Peyer's patch (tissue), 4 donors: ENCODE data around the gene RSU1. TPM values are rescaled to one million over a fixed set of nuclear protein-coding genes. Genes with fewer than 3 reads are reported as not detected.

Experiments
- DNase-seq, 3 donors: peaks; one replicate each; pipeline ENCODE4 v3.0.0-alpha.2; 2017 to 2019
- H3K27ac ChIP-seq, 4 donors: fragments of 200-600 bp; sonication (generic); one replicate each; pipeline ENCODE4 v1.5.1; 2016 to 2019
- H3K27me3 ChIP-seq, 2 donors: fragments of 200-600 bp; sonication (generic); one replicate each; pipeline ENCODE4 v1.5.1; 2019
- H3K36me3 ChIP-seq, 3 donors: fragments of 200-600 bp; sonication (generic); one replicate each; pipeline ENCODE4 v1.5.1; 2016 to 2019
- H3K4me1 ChIP-seq, 4 donors: fragments of 200-600 bp; sonication (generic); one replicate each; pipeline ENCODE4 v1.5.1; 2016 to 2019
- H3K4me3 ChIP-seq, 4 donors: fragments of 200-600 bp; sonication (generic); 1 replicate in 3 of 4; 2 replicates in 1 of 4; pipeline ENCODE4 v1.5.1; 2016 to 2019; ENCODE audit warnings: mild to moderate bottlenecking in 1 of 4
- H3K9me3 ChIP-seq, 4 donors: fragments of 200-600 bp; sonication (generic); one replicate each; pipeline ENCODE4 v1.5.1; 2016 to 2019; ENCODE audit warnings: mild to moderate bottlenecking in 1 of 4
- POLR2A ChIP-seq, 2 donors: fragments of 450-650 bp; IDR thresholded peaks; one replicate each; pipeline ENCODE4 v1.5.1; 2017; ENCODE audit warnings: antibody characterized with exemption in 2 of 2, mild to moderate bottlenecking in 2 of 2, moderate library complexity in 2 of 2
- total RNA-seq, 4 donors: library from RNA; depleted of rRNA; stranded (reverse); fragments of >200 nt; gene quantifications; one replicate each; pipeline ENCODE4 v1.1.0, GENCODE V29; 2016
- TF ChIP-seq, protein P1 (sequence below), 6 experiments: fragments of 450-650 bp in 4 of 6; fragments of 200-600 bp in 2 of 6; sonication (generic) in 1 of 6; IDR thresholded peaks; one replicate each; pipeline ENCODE4 v1.5.1; 2017 to 2019; ENCODE audit warnings: antibody characterized with exemption in 6 of 6, mild to moderate bottlenecking in 3 of 6, moderate library complexity in 1 of 6

The RSU1 gene
- total RNA-seq, 4 donors from 2014 or later = 14.5 to 31.4 (median 23.5) TPM

DNA sequence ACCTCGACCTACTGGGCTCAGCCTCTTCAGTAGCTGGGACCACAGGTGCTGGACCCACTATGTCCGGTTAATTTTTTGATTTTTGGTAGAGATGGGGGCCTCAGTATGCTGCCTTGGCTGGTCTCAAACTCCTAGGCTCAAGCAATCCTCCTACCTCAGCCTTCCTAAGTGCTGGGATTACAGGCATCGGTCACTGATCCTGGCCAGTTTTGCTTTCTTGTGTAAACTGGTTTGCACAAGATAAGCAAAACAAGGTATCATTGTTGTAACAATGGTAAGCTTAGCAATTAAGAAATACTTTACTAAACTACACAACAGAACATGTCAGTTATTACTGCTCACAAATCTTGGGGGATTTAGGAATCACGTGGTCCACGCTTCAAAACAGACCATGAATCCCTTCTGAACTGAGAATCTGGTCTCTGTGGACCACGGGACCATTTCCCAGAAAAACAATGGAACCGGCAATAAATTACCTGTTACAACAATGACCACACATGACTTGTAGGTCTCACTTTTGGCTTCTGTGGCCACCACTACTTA is 36.8 kb downstream of the RSU1 start:
- no peak for TF ChIP-seq POLR2A (IDR thresholded peaks at IDR 0.05)
- TF ChIP-seq, protein P1, sequence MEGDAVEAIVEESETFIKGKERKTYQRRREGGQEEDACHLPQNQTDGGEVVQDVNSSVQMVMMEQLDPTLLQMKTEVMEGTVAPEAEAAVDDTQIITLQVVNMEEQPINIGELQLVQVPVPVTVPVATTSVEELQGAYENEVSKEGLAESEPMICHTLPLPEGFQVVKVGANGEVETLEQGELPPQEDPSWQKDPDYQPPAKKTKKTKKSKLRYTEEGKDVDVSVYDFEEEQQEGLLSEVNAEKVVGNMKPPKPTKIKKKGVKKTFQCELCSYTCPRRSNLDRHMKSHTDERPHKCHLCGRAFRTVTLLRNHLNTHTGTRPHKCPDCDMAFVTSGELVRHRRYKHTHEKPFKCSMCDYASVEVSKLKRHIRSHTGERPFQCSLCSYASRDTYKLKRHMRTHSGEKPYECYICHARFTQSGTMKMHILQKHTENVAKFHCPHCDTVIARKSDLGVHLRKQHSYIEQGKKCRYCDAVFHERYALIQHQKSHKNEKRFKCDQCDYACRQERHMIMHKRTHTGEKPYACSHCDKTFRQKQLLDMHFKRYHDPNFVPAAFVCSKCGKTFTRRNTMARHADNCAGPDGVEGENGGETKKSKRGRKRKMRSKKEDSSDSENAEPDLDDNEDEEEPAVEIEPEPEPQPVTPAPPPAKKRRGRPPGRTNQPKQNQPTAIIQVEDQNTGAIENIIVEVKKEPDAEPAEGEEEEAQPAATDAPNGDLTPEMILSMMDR (IDR thresholded peaks at IDR 0.05) = no peak
- no peak for DNase-seq

DNA sequence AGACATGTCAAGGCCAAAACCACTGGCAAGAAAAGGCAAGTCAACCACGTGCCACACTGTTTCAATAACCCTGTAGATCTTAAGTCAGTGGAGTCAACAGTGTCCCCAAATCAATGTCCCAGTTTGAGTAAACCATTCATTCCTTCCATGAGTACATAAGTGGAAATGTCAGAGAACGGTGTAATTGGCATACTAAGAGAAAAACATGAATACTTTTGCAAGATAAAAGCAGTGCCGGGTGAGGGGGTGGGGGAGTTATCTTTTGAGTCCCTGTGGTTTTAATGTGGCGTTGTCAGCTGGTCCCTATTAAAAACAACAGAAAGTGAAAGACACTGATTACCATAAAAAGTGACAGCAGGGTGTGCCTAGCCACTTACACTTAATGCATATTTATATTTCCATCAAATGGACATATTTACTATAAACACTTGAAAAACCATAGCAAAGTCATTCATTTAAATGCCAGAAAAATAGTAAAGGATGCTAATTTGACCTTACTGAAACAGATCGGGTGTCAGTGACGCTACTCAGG is 37.8 kb downstream of the RSU1 start:
- DNase-seq = no peak
- Histone ChIP-seq H3K27me3 (no peaks in the 10 kb centered on the region), H3K36me3 (no peaks in the 10 kb centered on the region), H3K9me3 (no peaks in the 10 kb centered on the region), H3K27ac (no peak overlapping the region), H3K4me1 (no peaks in the 10 kb centered on the region), H3K4me3 (no peak overlapping the region)
- TF ChIP-seq POLR2A (IDR thresholded peaks at IDR 0.05) = no peak
- TF ChIP-seq, protein P1 (IDR thresholded peaks at IDR 0.05) = no peak

More for the DNA sequence above, 36.8 kb downstream of the RSU1 start:
- no peaks in the 10 kb centered on the region for H3K27me3 ChIP-seq
- H3K36me3 ChIP-seq = no peaks in the 10 kb centered on the region
- H3K4me3 ChIP-seq = no peak overlapping the region
- no peaks in the 10 kb centered on the region for H3K9me3 ChIP-seq
- H3K27ac ChIP-seq = no peak overlapping the region
- H3K4me1 ChIP-seq = no peaks in the 10 kb centered on the region

- no peak for DNase-seq
- no peak overlapping the region for H3K4me3 ChIP-seq
- TF ChIP-seq POLR2A (IDR thresholded peaks at IDR 0.05) = no peak
- TF ChIP-seq, protein P1 (IDR thresholded peaks at IDR 0.05) = peak; percentile 60 to 77 (median 73)
- no peaks in the 10 kb centered on the region for H3K4me1 ChIP-seq
- no peak overlapping the region for H3K27ac ChIP-seq
- no peaks in the 10 kb centered on the region for H3K9me3 ChIP-seq
- H3K27me3 ChIP-seq = no peaks in the 10 kb centered on the region
- H3K36me3 ChIP-seq = no peaks in the 10 kb centered on the region
Measured at GRCh38 chr10:16777473-16778370, 39.5 kb downstream of the RSU1 start.

GRCh38 chr10:16776896-16777295 is 40.3 kb downstream of the RSU1 start:
- DNase-seq = no peak
- Histone ChIP-seq H3K27ac (no peak overlapping the region), H3K4me1 (no peaks in the 10 kb centered on the region), H3K27me3 (no peaks in the 10 kb centered on the region), H3K9me3 (no peaks in the 10 kb centered on the region), H3K36me3 (no peaks in the 10 kb centered on the region), H3K4me3 (no peak overlapping the region)
- TF ChIP-seq, protein P1 (IDR thresholded peaks at IDR 0.05) = no peak
- TF ChIP-seq POLR2A (IDR thresholded peaks at IDR 0.05) = no peak

GRCh38 chr10:16773334-16773733 is 43.9 kb downstream of the RSU1 start:
- DNase-seq = no peak
- no peaks in the 10 kb centered on the region for H3K27me3 ChIP-seq
- no peaks in the 10 kb centered on the region for H3K36me3 ChIP-seq
- TF ChIP-seq, protein P1 (IDR thresholded peaks at IDR 0.05) = no peak
- TF ChIP-seq POLR2A (IDR thresholded peaks at IDR 0.05) = no peak
- no peaks in the 10 kb centered on the region for H3K4me1 ChIP-seq
- H3K4me3 ChIP-seq = no peak overlapping the region
- no peak overlapping the region for H3K27ac ChIP-seq
- H3K9me3 ChIP-seq = no peaks in the 10 kb centered on the region
